Heart right ventricle (tissue), 16 donors: Measurements from ENCODE around the gene VASN. TPM values are rescaled to one million over a fixed set of nuclear protein-coding genes. Genes with fewer than 3 reads are reported as not detected.

Experiments used
- ATAC-seq, 8 donors: fragments of 200-7000 bp; cut with Tn5 transposase; one replicate each; pipeline ENCODE4 v1.9.1; 2020; ENCODE audit warnings: mild to moderate bottlenecking in 8 of 8, moderate library complexity in 8 of 8, moderate number of reproducible peaks in 1 of 8
- DNase-seq, 2 donors: peaks; one replicate each; pipeline ENCODE4 v3.0.0-alpha.2; 2020
- H3K27ac ChIP-seq, 10 donors: fragments of 200-600 bp; sonication (generic) in 2 of 10; one replicate each; pipeline versions ENCODE4 v1.5.0 to v1.8.0; 2020 to 2022; ENCODE audit warnings: mild to moderate bottlenecking in 3 of 10
- H3K27me3 ChIP-seq, 7 donors: fragments of 200-600 bp; one replicate each; pipeline ENCODE4 v1.8.0; 2021 to 2022; ENCODE audit warnings: mild to moderate bottlenecking in 2 of 7
- H3K36me3 ChIP-seq, 9 donors: fragments of 200-600 bp; sonication (generic) in 1 of 9; one replicate each; pipeline versions ENCODE4 v1.5.0 to v1.8.0; 2020 to 2022; ENCODE audit warnings: mild to moderate bottlenecking in 2 of 9
- H3K4me1 ChIP-seq, 9 donors: fragments of 200-600 bp; sonication (generic) in 1 of 9; one replicate each; pipeline versions ENCODE4 v1.5.0 to v1.8.0; 2020 to 2022; ENCODE audit warnings: mild to moderate bottlenecking in 4 of 9
- H3K4me3 ChIP-seq, 10 donors: fragments of 200-600 bp; sonication (generic) in 2 of 10; one replicate each; pipeline versions ENCODE4 v1.5.0 to v1.8.0; 2020 to 2022; ENCODE audit warnings: mild to moderate bottlenecking in 7 of 10, moderate library complexity in 2 of 10
- H3K9me3 ChIP-seq, 11 donors: fragments of 200-600 bp in 10 of 11; sonication (generic) in 2 of 11; one replicate each; pipeline versions ENCODE4 v1.5.0 to v1.8.0; 2013 to 2022; ENCODE audit warnings: mild to moderate bottlenecking in 2 of 11, control low read depth in 1 of 11, moderate library complexity in 1 of 11
- WGBS, 2 donors: extraction: QIAGEN DNeasy Blood & Tissue Kit; methylation state at CpG; one replicate each; pipeline ENCODE4 v1.1.7; 2013; ENCODE audit warnings: inconsistent platforms in 1 of 2; 5-methylcytosine and 5-hydroxymethylcytosine counted together
- intact Hi-C, 10 donors: fragments of 100-400 bp; cut with DNase I; formaldehyde crosslinking; loops; one replicate each; pipeline versions ENCODE4 v1.11.1 to v1.14.2; 2022
- polyA plus RNA-seq, 2 donors: library from polyadenylated mRNA; stranded (reverse); fragments of 200-250 nt; gene quantifications; one replicate each; pipeline ENCODE4 v1.2.3, GENCODE V29; 2013
- total RNA-seq, 10 donors: library from RNA; stranded (reverse); fragmentation: NEBNext Ultra II Directional in 3 of 10; extraction: Animal tissue kit (Norgen Biotek cat#: 25700) in 3 of 10; gene quantifications; one replicate each; pipeline versions ENCODE4 v1.2.1 to v1.2.4, GENCODE V29; 2021 to 2023
- TF ChIP-seq, protein P1 (sequence below), 9 donors: fragments of 200-600 bp; sonication (generic) in 2 of 9; IDR thresholded peaks; one replicate each; pipeline versions ENCODE4 v1.5.0 to v1.8.0; 2021 to 2022; ENCODE audit warnings: antibody characterized with exemption in 9 of 9, mild to moderate bottlenecking in 5 of 9, moderate library complexity in 1 of 9
- donor health status: Arrhythmogenic right ventricular cardiomyopathy.
- donor health status: ischemic (EF 13 %, LVEDD 7.1; RV severe dilation, severe dysfunction).
- donor health status: healthy with polysubstance abuse.
- donor health status: DM: no; HTN: yes; CAD: no.
- donor health status: DM: no; HTN: no; CAD: no.
- donor health status: ischemic (EF 25% LVEDD 6.9; RV normal size, moderate dysfunction).
- donor health status: ischemic (EF 25% LVEDD 5.7; RV mildly dilated, moderate dysfunction).
- donor health status: healthy.
- donor health status: DM: yes; HTN: yes; CAD: no.
- donor health status: Ischemic cardiomyopathy.
- donor health status: ischemic (EF 35%, LVEDD 5.7; RV mildly dilated, moderate dysfunction).
- donor health status: nonischemic (EF 11% LVEDD 7.7; RV severe dilation, severe dysfunction).
- donor health status: DM: yes; HTN: yes; CAD: no.
- donor health status: PGD.
- donor health status: ischemic (EF 29% LVEDD 5.4; RV normal size, mild dysfunction).
- donor health status: nonischemic (EF 23%, LVEDD 6.1; RV moderate dilation, normal function).

VASN gene
- total and polyA plus RNA-seq, 12 donors, result 3.1 to 27.9 (median 6.0) TPM

DNA sequence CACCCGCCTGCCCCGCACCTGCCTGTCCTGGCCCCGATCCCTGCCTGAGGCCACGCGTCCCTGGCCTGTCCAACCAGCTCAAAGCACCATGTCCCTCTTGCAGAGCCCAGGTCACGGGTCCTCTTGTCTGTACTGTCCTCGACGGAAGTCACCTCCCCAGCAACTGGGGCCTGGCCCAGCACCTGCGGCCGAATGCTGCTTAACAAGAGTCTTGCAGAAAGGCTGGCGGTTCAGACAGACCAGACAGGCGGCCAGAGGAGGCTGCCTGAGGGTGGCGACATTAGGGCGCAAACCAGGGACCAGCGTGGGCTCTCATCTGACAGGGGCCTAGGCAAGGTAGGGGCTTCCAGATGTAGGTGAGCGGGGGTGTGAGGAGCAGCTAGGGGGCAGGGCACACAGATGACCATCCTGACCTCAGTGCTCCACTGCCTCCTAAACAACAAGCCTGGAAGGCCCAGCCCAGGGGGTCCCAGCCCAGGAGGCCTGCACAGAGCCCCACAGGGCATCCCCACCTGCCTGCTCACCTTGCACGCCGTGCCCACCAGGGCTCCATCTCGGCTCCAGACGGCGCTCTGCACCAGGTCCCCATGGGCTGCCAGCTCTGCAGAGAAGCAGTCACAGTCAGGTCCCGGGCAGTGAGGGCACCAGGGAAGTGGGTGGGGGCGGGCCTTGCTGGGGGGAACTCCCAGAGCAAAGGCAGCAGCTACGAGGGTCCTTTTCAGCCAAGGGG is 33.5 kb downstream of the VASN start:
- Histone ChIP-seq H3K27ac (no peak overlapping the region), H3K36me3 (peaks cover 0 to 99% (median 14%) of the 10 kb centered on the region in 9 donors), H3K4me1 (peaks cover 7 to 32% (median 25%) of the 10 kb centered on the region in 9 donors), H3K4me3 (no peak overlapping the region), H3K27me3 (no peaks in the 10 kb centered on the region), H3K9me3 (no peaks in the 10 kb centered on the region)
- WGBS, 2 donors, result 91 to 92% methylated on average over 24 of the region's 24 CpGs
- TF ChIP-seq, protein P1, sequence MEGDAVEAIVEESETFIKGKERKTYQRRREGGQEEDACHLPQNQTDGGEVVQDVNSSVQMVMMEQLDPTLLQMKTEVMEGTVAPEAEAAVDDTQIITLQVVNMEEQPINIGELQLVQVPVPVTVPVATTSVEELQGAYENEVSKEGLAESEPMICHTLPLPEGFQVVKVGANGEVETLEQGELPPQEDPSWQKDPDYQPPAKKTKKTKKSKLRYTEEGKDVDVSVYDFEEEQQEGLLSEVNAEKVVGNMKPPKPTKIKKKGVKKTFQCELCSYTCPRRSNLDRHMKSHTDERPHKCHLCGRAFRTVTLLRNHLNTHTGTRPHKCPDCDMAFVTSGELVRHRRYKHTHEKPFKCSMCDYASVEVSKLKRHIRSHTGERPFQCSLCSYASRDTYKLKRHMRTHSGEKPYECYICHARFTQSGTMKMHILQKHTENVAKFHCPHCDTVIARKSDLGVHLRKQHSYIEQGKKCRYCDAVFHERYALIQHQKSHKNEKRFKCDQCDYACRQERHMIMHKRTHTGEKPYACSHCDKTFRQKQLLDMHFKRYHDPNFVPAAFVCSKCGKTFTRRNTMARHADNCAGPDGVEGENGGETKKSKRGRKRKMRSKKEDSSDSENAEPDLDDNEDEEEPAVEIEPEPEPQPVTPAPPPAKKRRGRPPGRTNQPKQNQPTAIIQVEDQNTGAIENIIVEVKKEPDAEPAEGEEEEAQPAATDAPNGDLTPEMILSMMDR (IDR thresholded peaks at IDR 0.05), result no peak
- ATAC-seq, result no peak
- intact Hi-C loops, result loop anchor here (5.0 to 10.0 kb wide), 5 partner anchors 110 to 203 kb away; no protein-coding TSS in a partner anchor
- DNase-seq, result no peak

DNA sequence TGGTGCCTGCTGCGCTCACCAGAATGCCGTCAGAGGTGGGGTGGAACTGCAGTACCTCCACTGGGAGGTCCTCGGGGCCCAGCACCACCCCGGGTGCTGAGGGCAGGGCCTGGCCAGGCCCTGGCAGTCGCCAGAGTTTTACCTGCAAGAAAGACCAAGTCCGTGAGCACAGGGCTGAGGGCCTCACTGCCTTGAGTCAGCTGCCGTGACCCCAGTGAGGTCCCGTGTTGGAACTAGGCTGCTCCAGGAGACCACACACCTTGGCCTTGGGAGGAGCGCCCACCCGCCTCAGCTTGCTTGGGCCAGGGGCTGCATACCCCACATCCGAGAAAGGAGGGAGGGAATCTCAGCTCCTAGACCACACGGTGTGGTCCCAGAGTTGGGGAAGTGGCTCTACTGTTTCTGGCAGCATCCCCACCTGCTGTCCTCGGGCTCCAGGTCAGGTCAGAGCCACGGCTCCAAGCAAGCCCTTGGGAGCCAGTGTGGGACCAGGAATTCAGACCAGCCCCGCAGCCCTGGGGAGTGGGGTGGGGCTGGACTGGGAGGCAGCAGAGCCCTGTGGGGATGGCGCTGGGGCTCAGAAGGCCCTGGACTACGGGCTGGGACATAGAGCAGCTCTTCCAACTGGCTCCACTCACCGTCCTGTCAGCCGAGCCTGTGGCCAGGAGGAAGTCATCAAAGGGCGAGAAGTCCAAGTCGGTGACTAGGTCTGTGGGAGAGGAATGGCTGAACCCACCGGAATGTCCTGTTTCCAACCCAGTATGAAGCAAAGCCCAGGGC is 36.1 kb downstream of the VASN start:
- TF ChIP-seq, protein P1 (IDR thresholded peaks at IDR 0.05), result no peak
- ATAC-seq (peak in 5 of 8 donors; percentile 6 to 45 (median 25)), DNase-seq (no peak)
- Histone ChIP-seq H3K9me3 (no peaks in the 10 kb centered on the region), H3K4me1 (peaks cover 7 to 50% (median 26%) of the 10 kb centered on the region in 9 donors), H3K4me3 (no peak overlapping the region), H3K36me3 (peaks cover 0 to 99% (median 14%) of the 10 kb centered on the region in 9 donors), H3K27me3 (no peaks in the 10 kb centered on the region), H3K27ac (peak overlapping the region in 3 of 10 donors; percentile 17 to 40 (median 29))
- intact Hi-C loops, result loop anchor here (10.0 kb wide), 3 partner anchors 113 to 203 kb away; no protein-coding TSS in a partner anchor
- WGBS, 2 donors, result 85 to 87% methylated on average over 22 of the region's 22 CpGs

DNA sequence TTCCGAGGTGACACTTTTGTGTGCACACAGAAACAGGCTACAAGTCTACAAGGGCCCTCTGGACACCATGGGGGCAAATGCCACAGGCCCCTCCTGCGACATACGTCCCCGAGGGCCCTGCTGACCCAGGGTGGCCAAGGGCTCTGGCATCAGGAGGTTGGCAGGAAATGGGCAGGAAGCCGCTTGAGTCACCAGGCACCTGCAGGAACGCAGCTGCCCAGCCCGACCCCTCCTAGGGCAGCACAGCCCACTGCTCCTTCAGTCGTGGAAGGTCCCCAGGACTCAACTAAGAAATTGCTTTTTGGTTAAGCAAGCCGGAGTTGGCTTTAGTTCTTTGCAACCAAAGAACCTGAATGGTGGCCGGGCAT is 36.7 kb downstream of the VASN start:
- TF ChIP-seq, protein P1 (IDR thresholded peaks at IDR 0.05), result no peak
- Histone ChIP-seq H3K27ac (peak overlapping the region in 3 of 10 donors; percentile 17 to 40 (median 29)), H3K4me1 (peaks cover 7 to 50% (median 26%) of the 10 kb centered on the region in 9 donors), H3K27me3 (no peaks in the 10 kb centered on the region), H3K4me3 (no peak overlapping the region), H3K9me3 (no peaks in the 10 kb centered on the region), H3K36me3 (peaks cover 0 to 99% (median 14%) of the 10 kb centered on the region in 9 donors)
- intact Hi-C loops, result loop anchor here (10.0 kb wide), 3 partner anchors 114 to 204 kb away; no protein-coding TSS in a partner anchor
- DNase-seq (no peak), ATAC-seq (no peak)
- WGBS, 2 donors, result 80 to 82% methylated on average over 10 of the region's 10 CpGs
